GM19455 (cell line): ENCODE data around the gene PLIN5.

Experiments
- ATAC-seq: cut with Tn5 transposase; IDR thresholded peaks from one replicate; pipeline ENCODE4 v1.9.1; 2021; ENCODE audit not compliant: unreplicated experiment

PLIN5 gene, protein sequence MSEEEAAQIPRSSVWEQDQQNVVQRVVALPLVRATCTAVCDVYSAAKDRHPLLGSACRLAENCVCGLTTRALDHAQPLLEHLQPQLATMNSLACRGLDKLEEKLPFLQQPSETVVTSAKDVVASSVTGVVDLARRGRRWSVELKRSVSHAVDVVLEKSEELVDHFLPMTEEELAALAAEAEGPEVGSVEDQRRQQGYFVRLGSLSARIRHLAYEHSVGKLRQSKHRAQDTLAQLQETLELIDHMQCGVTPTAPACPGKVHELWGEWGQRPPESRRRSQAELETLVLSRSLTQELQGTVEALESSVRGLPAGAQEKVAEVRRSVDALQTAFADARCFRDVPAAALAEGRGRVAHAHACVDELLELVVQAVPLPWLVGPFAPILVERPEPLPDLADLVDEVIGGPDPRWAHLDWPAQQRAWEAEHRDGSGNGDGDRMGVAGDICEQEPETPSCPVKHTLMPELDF

GRCh38 chr19:4534836-4535658 lies at the start of gene PLIN5:
TSS of gene PLIN5 (minus strand) at chr19:4535224. CDS start at chr19:4534074, 1,150 bp downstream.
- ATAC-seq: no peak

- ATAC-seq: no peak
Observed at GRCh38 chr19:4583961-4584669, 49.1 kb upstream of the PLIN5 start.

DNA sequence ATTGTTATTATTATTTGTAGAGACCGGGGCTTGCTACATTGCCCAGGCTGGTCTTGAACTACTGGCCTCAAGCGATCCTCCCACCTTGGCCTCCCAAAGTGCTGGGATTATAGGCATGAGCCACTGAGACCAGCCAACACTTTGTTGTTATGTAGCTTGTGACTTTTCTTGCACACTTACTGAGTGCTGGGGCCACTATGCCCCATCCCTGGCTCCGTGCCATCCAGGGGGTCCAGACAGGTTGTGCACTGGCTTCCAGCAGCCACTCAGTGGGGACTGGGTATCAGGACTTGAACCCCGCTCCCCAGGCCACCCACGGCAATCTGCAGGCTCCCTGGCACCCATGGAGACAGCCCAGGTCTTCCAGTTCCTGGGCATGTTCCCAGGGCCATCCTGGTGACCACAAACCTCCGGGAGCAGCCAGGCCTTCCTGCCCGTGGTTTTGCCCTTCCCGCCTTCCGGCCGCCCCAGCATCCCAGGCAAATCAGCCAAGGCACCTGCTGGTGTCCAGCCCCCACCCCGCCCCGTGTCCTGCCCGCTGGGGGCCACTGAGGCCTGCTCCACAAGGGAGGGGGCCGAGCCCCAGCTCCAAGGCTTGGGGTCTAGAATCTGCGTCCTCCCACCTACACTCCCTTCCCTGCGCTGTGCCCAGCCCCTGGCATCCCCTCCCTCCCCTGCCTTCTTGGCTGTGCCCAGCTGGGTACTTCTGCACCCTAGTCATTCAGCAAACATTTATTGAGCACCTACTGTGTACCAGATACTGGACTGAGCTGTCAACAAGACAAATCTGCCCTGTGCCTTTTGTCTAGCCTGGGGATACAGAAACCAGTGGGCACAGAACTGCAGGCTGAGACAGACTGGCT lies 48.2 kb upstream of the PLIN5 start:
- no peak for ATAC-seq

- no peak for ATAC-seq
Observed at GRCh38 chr19:4581666-4582553, 46.9 kb upstream of the PLIN5 start.

DNA sequence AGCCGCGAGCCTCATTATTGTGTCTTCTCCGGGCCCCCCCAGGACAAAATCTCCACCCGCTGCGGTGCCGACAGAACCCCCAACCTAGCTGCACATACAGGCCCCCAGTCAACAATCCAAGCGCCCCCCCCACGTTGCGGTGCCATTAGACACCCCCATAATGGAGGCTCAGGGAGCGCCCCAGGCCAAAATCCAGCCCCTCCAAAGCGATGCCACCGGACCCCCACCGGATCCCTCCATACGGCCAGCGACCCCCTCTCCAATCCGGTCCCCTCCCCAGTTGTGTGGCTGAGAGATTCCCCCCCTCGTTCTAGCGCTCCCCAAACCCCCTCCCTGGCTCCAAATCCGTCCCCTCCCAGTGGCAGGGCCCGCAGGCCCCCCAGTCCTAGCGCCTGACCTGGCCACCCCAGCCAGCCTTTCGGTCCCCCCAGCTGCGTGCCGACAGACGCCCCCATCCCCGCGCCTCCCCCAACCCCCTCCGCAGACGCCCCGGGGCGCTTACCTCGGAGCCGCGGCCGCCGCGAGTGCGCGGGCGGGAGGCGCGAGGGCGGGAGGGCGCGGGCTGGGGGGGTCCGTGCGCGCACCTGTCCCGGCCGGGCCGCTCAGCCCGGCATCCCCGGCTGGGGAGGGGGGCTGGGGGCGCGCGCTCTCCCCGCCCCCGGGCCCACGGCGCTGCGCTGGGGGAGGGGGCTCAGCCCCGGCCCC lies 46.1 kb upstream of the PLIN5 start:
- no peak for ATAC-seq

DNA sequence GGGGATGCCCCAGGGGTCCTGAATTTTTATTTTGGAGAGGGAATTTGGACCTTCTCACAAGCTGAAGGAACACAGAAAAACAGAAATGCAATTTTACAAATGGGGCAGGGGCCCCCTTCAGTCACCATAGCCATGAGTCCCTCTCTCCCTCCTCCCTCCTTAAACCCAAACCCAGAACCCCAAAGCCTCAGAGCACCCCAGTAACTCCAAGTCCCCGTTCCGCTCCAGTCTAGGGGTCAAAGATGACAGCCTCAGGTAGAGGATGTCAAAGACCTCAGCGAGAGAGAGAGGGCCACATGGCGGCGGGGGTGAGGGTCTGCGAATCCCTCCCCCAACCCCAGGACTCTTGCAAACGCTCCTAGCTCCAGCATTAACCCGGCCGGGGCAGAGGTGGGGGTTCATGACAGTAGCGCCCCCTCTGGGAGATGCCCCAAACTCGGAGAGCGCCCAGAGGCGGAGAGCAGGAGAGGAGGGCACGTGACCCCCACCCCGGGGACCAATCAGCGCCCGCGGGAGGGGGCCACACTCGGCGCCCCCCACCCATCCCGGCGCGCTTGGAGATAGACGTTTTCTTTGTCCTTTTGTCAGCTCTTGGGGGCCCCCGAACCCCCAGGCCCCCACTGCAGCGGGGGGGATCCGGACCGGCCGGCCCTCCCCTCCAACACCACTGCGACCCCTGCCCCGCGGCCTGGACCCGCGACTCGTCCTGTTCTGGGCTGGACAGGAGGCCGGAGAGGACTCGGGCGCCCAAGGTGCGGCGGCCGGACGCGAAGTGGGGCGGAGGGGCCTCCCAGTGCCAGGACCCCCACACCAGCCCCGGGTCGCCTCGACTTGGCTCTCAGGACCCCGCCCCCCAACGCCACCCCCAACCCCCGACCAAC lies 45.2 kb upstream of the PLIN5 start:
- no peak for ATAC-seq

DNA sequence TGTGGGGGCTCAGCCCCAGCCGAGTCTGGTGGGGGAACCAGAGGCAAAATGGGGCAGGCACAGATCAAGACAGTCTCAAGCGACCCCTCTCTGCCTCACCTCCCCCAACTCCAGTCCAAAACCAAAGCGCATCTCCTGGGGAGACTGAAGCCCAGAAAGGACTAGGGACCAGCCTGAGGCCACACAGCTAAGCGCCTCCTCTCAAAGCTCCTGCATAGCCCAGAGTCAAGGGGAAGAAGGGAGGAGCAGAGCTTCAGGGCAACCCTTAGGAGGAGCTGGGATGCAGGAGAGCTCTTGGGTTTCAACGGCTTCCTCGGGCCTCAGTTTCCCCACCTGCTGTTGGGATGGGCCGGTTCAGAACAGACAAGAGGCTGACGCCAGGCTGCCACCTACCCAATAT lies 44.4 kb upstream of the PLIN5 start:
- ATAC-seq: no peak

DNA sequence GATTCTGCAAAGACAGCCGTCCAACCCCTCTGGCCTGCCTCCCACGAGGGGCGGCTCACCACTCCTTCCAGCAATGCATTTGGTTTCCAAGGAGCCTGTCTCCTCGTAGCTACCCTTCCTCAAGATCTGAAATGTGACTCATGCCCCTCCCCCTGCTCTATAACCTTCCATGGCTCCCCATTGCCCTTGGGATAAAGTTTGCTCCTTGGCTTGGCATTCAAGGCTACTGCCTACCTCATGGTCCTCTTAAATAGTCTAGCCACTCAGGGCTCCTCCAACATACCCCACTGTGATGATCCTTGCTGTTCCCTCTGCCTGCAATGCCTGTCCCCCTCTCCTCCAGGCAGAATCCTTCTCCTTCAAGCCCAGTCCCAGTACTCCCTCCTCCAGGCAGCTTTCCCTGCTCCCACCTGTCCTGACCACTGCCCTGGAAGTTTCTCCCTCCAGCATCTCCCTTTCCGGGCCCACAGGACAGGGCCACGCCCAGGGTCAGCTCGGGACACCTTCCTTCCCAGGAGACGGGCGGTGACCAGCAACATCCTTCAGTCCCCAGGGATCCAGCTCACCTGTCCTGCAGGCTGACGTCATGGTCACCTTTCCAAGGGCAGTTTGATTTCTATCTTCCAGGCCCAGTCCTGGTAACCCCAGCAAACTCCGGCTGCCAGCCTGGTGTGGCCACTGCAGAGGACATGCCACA lies 43.7 kb upstream of the PLIN5 start:
- no peak for ATAC-seq

GRCh38 chr19:4577020-4577782 lies 42.2 kb upstream of the PLIN5 start:
- ATAC-seq: no peak

- no peak for ATAC-seq
Observed at GRCh38 chr19:4576016-4576933, 41.3 kb upstream of the PLIN5 start.

- ATAC-seq: no peak
Observed at GRCh38 chr19:4575267-4576015, 40.4 kb upstream of the PLIN5 start.

- no peak for ATAC-seq
Observed at GRCh38 chr19:4573682-4574081, 38.7 kb upstream of the PLIN5 start.

- no peak for ATAC-seq
Observed at GRCh38 chr19:4571305-4571917, 36.4 kb upstream of the PLIN5 start.

- no peak for ATAC-seq
Observed at GRCh38 chr19:4570916-4571304, 35.9 kb upstream of the PLIN5 start.
